Fibroblast of skin of abdomen (primary cell): Measurements from ENCODE around the gene MAP4K4. TPM values are rescaled to one million over a fixed set of nuclear protein-coding genes. Genes with fewer than 3 reads are reported as not detected.

Source experiments
- DNase-seq: peaks from one replicate; pipeline ENCODE4 v3.0.0-alpha.2; 2013
- polyA plus RNA-seq, 2 experiments: library from polyadenylated mRNA; unstranded; fragments of 120-200 nt; gene quantifications; one replicate each; pipeline ENCODE4 v1.2.1, GENCODE V29; 2013; ENCODE audit not compliant: insufficient read length in 2 of 2

Gene MAP4K4
- polyA plus RNA-seq (2013, experiment 1 of 2; ENCODE audit: insufficient read length) = 169 TPM
- 157 TPM for polyA plus RNA-seq (2013, experiment 2 of 2; ENCODE audit: insufficient read length)

DNA sequence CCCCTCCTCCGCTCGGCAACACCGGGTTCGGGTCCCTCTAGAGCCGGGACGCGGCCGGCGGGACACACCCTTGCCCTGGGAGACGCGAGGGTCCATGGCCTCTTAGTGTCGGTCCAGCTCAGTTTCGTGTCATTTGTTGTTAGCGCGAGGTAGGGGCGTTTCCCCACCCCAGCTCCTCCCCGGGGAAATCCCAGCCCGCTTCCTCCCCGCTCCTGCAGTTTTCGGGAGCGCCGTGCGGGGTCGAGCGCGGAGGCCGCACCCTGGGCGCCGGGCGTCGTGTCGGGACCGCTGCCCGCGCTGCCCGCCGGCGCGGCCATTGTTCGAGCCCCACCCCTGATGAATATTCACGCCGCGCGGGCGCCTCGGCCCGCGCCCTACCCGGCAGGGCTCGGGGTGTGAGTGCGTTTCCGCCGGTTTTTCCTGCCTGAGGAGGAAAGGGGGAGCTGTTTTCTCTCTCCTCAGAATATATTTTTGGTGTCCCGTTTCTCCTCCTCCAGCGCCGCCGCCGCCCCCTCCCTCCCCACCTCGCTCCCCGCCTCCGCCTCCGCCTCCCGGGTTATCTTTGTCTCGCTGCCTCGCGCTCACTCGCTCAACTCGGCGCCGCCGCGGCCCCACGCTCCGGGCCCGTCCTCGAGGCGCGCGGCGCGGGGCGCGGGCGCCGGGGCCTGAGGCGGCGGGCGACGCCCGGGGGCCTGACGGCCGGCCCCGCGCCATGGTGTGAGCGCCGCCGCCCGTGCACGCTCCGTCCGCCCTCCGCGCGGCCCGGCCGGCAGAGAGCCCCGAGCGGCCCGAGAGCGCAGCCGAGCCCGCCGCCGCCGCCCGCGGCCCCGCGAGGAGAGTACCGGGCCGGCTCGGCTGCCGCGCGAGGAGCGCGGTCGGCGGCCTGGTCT lies at the start of gene MAP4K4:
TSS of gene MAP4K4 (plus strand) at position 584 of the 890 bp plus-strand sequence. CDS start 374 bp downstream, outside the sequence.
- peak; percentile 88 for DNase-seq

DNA sequence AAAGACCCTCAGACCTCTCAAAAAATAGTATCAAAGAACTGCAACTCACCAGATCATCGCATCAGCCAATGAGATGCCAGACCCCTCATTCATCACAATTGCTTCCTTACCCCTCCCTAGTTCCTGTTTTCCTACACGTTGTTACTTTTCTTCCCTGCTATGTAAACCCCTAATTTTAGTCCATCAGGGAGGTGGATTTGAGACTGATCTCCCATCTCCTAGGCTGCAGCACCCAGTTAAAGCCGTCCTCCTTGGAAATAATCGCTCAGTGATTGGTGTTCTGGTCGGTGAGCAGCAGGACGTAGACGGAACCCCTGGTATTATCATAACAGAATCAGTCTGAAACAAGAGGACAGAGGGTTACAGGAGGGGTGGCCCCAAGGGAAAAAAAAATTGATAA lies 44.0 kb upstream of the MAP4K4 start:
- no peak for DNase-seq

DNA sequence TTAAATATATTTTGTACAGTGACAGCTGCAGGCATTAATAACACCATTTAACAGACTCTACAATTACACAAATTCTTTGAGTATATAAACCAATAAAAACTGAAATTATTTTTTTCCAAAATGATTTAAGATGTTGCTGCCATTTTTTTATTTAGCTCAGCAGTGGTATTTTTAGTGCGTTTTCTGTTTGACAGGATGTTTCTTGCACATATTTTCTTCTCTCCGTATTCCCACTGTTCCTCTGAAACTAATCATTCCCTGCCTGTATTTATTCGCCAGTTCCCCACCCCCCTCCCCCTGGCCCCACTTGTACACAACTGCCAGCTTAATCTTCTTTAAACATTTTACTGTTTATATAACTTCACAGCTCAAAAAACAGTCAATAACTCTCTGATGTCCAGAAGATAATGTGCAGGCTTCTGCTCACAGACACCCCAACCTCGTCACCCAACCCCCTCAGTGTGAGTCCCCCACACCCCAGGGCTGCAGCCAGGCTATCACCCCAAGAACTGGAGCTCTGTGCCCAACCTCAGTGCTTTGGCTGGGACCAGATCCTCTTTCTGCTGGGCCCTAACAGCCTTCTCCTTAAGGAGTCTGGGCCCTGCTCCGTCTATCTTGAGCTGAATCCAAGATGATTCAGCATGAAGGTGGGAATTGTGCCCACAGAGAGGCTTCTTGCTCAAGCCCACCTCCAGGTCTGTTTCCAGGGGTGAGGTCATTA lies 41.6 kb upstream of the MAP4K4 start:
- DNase-seq = peak; percentile 61

DNA sequence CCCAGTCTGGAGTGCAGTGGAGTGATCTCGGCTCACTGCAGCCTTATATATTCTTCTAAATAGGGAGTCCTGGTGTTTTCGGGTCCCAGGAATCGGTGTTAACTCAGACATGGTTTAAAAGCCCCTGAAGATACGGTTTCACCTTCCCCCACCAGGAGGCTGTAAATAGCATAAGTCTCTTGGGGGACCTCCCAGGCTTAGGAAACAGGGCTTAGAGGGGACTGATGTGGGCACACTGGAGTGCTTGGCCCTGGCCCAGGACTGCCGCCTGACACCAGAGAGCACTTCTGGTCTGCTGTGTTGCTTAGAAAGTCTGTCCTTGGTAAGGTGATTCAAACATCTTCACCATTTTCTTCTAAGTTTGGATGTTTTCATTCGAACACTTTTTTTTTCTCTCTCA lies 39.7 kb upstream of the MAP4K4 start:
- DNase-seq = no peak

DNA sequence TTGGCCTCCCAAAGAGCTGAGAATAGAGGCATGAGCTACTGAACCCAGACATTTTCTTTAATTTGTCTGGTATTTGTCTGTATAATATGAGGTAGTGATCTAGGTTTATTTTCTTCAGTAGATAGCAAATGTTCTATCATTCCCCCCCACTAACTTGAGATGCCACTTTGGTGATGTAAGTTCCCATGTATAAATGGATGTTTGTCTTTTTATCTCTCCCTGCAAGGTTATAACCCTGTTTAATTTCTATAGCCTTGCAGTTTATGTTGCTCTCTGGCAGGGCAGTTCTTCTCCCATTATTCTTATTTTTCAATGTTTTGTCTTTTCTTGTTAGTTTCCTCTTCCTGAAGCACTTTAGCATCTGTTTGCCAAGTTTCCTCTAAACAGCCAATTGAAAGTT lies 39.1 kb upstream of the MAP4K4 start:
- no peak for DNase-seq

DNA sequence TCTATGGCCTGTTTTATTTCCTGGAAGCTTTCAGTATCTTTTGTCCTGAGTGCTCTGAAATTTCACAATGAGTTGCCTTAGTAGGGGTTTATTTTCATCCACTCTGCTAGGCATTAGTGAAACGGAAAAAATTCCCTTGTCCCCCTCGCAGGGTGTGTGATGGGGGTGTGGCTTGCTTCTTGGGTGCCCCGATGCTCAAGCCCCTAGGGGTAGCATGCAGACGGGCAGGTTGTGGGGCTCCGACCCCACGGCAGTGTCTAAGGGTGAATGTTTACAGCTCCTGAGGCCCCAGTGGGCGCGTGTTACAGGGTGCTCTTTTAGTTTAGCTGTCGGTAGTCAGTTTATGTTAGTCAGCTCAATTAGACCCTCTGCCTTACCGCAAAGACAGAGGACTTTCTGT lies 32.2 kb upstream of the MAP4K4 start:
- DNase-seq = no peak

DNA sequence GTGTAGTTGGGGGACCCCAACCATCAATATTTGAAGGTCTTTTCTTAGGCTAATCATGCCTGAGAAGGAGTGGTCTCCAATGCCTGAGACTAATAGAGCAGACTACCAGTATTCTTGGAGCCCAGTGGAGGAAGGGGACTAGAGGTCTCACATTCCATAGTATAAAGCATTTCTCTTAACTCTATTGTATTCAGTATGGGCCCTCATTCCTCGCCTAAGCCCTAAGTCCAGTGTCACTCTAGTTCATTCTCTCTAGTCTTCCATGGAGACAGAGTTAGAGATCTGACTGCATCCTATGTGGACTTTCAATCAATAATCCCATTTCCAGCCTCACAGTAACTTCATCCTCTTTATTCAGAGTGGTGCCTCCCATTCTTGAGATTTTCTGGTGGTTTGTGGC lies 29.7 kb upstream of the MAP4K4 start:
- no peak for DNase-seq

DNA sequence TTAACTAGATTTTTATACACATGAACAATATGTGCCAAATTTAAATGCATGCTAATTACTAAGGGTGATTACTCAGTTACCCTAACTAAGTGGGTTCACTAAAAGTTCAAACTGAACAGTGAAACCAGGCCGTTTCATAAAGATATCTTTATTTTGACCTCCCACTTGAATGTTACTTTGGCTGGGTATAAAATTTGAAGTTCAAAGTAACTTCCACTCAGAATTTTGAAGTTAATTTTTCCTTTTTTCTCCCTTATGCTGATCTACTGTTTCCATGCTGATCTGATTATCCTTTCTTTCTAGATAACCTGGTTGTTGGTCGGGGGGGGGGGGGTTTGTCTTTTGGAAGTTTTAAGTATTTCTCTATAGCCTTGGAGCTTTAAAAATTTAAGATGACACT lies 25.5 kb upstream of the MAP4K4 start:
- no peak for DNase-seq

DNA sequence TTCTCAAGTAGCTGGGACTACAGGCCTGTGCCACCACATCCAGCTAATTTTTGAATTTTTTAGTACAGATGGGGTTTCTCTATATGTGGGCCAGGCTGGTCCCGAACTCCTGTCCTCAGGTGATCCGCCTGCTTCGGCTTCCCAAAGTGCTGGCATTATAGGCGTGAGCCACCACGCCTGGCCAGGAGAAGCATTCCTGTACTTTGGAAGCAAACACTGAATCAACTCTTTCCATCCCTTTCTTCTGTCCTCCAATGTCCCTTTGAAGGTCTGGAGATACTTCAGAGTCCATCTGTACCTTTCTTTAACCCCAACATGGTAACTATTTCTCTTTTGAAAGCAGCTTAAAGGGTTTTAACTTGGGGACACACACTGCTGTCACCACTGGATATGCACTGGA lies 23.6 kb upstream of the MAP4K4 start:
- no peak for DNase-seq

DNA sequence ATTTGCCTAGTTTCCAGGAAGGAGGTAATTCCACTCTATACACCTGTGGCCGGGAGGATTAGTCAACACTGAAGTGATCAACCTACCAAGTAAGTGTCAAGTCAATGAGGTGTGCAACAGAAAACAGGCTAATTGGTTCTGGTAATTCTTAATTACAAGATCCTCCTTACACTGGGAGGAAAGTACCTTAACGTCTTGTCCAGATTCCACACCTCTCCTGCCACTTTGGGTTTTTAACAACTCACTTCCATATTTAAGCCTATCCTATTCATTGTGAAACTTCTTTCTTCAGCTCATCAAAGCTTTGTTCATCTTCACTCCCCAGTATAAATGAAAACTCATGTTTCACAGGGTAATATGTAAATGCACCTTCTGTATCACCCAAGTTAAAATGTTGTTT lies 22.0 kb upstream of the MAP4K4 start:
- no peak for DNase-seq

DNA sequence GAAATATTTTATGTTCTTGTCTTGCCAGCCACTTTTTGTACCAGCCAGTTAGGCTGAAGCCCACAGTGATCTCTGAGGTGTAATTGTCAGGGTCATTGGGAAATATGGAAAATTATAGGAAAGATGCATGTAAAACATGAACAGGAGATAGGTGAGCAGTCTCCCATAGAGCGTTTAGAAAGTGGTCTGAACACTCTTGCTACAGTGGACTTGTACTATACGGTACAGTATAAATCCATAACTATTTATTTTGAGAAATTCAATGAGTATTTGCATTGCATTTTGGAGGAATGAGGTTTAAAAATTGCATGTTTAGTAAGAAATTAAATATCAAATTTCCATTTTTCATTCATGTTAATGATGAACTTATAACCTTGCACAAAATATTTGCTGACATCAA lies 20.8 kb upstream of the MAP4K4 start:
- no peak for DNase-seq

DNA sequence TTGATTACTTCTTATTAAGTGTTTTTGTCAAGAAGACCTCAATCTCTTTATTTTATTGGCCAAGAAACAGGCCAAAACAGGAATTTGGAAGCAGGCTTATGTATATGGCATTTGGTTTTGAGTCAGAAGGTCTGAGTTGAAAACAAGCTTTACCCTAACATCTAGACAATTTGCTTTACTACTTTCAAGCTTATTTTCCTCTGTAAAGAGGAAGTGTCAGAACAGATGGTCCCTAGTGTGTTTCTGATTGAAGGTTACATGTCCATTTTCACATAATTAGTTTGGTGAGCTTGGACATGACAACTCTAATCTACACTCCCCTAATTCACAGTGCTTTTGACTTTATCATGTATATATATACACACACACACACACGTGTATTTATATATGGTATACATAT lies 19.8 kb upstream of the MAP4K4 start:
- no peak for DNase-seq

DNA sequence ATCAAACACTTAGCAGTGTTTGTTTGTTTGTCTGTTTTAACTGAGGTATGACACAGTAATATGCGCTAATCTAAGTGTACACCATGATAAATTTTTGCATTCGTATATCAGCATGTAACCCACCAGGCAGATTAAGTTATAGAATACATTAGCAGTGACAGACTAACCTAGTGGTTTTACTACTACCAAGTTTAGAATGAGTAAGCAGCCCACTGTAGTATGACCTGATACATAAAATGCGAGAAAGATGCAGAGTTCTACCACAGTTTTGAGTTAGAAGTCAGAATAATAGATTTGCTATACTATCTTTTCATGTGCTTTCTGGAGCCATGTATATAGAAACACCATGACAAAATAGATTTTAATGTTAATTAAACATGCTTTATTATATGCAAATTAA lies 19.1 kb upstream of the MAP4K4 start:
- peak; percentile 14 for DNase-seq

DNA sequence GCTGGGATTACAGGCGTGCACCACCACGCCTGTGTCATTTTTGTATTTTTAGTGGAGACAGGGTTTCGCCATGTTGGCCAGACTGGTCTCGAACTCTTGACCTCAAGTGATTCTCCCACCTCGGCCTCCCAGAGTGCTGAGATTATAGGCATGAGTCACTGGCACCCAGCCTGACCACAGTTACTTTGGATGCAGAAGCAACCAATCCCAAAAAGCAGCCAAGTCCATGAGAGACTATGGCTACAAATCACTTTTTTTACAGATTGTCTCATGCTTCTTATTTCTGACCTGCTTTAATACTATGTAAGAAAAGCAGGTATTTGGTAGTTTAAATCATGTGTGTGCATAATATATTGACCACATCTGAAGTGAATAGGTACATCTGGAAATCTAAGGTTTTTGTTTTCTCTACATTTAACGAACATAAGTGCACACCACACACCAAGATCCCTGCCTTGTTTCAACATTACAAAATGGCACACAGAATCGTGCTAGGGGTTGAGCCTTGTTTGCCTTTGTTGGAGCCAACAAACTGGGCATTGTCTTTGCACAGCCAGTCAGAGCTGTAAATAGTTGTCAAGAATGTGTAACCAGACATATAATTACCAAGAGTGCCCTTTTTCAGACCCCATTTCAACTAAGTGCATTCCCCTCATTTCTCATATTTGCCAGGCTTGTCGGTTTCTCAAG lies 18.3 kb upstream of the MAP4K4 start:
- DNase-seq = peak; percentile 88

DNA sequence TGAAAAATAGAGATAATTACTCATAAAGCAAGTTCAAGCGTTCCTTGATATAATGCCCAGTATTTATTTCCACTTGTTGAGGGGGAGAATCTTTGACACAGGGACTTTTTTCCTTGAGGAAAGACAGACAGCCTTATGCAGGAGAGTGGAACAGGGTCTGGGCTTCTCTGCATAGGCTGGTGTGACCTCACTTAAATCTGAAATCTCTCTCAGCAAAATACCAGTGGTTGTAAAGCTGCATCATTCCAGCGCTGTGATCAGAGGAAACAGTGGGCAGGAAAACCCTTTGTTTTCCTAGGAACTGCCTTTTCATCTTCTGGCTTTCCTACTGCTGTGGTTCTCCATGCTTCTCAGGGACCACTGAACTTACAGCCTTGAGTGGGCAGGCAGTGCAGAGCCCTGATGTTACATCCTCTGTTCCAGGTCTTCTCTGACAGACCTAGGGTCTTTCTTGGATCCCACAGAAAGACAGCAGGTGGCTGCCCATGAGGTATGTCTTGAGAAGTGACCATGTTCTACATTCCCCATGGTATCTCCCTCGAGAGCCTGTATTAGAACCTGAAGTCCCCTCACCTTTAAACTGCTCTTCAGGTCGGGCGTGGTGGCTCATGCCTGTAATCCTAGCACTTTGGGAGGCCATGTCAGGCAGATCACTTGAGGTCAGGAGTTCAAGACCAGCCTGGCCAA lies 17.6 kb upstream of the MAP4K4 start:
- peak; percentile 23 for DNase-seq

DNA sequence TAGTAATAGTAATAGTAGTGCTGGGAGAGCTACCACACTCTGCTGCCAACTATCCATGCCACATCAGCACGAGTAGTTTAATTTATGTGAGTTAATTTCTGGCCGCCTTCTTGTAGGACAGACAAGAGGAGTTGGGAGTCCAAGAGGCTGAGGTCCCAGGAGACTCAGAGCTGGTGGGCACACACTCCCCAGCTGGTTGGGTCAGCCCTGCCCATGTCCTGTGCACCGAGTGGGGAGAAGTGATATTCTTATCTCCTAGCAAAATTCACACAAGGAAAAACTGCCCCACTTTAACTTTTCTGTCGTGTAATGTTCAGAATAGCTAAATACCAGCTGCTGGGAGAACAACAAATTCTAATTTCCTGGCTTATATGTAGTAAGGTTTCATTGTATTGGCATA lies 15.2 kb upstream of the MAP4K4 start:
- no peak for DNase-seq

DNA sequence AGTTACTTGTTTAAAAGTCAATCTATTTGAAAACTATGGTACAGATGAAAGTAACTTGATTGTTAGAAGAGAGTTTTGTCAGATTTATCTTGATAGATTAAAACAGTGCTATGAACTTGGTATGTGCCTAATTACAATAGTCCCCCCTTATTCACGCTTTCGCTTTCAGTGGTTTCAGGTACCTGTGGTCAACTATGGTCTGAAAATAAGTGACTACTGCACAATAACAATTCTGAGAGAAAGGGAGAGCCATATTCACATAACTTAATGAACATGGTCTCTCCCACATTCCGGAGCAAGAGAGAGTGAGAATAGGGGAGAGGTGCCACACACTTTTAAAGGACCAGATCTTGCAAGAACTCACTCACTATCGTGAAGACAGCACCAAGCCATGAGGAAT lies 13.2 kb upstream of the MAP4K4 start:
- DNase-seq = no peak

DNA sequence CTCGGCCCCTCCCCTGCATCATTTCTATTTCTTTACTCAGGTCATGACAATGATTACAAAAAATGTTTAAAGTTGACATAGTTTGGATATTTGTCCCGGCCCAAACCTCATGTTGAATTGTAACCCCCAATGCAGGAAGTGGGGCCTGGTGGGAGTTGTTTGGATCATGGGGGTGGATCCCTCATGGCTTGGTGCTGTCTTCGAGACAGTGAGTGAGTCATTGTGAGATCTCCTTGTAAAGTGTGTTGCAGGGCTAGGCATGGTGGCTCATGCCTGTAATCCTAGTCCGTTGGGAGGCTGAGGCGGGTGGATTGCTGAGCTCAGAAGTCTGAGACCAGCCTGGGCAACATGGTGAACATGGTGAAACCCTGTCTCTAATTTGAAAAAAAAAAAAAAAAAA lies 9.2 kb upstream of the MAP4K4 start:
- peak; percentile 47 for DNase-seq

DNA sequence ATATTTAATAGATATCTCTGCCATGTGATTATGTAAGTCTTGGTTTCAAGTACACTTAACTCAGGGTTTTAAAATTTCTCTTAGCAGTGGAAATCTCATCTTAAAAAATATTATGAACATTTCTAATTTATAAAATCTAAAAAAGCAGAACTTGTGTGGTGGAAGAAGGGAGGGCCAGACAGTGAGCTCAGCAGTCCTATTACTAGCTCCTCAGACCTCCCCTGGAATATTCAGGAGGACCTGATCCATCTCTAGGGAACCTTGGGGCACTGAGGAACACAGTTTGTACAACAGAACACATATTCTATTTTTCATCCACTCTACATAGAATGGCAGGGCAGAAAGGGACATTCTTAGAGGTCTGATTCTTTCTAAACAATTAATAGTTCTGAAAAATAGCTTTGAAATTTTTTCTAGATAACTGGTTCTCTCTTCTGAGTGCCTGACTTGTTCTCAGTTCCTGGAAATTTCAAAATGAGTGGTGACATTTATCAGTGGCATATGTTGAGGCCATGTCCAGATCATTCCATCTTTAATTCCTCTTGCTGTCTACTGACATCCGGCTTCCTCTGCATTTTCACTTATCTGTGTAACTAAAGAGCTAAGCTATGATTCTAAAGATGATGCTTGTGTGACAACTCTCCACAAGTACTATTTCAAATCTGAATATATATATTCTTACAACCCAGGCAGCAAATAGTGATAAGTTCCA lies 8.2 kb upstream of the MAP4K4 start:
- DNase-seq = no peak

DNA sequence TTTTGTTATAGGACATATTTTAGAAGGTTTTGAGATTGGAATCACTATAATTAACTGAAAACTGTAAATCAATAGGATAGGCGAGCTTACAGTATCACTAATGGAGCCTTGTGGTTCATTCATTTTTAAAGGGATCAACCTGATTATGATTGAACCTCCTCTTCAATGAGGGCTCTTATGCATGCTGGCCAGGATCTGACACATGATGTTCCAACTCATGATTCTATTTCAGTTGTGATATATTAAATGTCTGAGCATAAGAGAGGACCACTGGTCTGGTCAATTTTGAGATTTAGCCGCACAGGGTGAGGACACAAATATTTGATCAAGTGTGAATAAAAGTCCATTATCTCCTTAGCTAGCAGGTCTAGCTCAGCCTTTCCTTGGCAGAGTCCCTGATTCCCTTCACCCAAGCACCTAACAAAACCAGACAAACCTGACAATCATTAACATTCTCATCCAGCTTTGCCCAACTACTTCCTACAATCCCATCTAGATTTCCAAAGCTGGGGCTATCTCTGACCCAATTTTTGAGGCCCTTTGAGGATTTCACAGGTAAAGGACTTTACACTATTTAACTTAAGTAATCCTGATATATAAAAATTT lies 6.9 kb upstream of the MAP4K4 start:
- DNase-seq = no peak

DNA sequence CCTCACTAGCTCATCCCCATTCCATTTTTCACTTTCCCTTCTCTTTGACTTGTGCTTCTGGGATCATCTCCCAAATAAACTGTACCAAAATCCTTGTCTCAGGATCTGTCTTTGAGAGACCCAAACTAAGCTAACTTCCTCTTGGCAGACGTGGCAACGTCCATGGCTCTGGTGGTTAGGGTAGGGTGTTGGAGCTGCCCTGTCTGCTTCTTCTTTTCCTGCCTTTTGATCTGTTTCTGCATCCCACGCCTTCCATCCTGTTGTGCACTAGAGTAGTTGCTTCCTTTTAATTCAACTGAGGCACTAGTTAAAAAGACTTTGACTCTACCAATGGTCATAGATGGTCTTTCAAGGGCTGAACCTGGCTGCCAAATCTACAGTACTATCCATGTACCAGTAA lies 5.5 kb upstream of the MAP4K4 start:
- DNase-seq = no peak

DNA sequence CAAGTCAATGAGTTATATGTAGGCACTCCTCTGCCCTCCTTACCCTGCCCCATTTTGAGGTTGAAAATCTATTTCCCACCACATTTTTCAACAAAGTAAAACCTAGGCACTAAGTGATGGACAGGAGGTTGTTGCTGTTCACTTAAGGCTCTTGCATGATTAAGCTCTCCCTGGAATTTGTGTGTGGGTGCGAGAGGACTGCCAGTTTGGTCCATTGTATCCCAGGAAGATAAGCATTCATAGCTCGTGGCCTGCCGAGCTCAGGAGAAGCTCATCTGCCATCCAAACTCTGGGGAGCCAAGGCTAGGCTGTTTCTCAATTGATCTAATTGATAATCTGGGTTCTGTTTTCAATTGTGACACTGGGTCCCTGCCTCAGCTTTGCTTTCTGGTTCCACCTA lies 4.7 kb upstream of the MAP4K4 start:
- no peak for DNase-seq
